Measurements from ENCODE around the gene FKBP5.
"Not testable (repeated sequence)": the region's sequence is repeated elsewhere in the genome, so short reads cannot be mapped to it uniquely, and the experiment has no call there.

FKBP5 gene

GRCh38 chr6:35688605-35689322, at the start of gene FKBP5:
Gene FKBP5 (minus strand): TSS chr6:35688915. CDS start chr6:35642824, 46,091 bp downstream.
- peak; percentile 93 to 94 for DNase-seq

- no peak for DNase-seq
These were observed 48.9 kb upstream of the FKBP5 start for GRCh38 chr6:35737413-35738211.

- no peak for DNase-seq
These were observed 48.3 kb upstream of the FKBP5 start, which contains the start of gene ARMC12 for GRCh38 chr6:35736982-35737412. Gene ARMC12 (plus strand): TSS chr6:35737032. CDS start chr6:35737109, 77 bp downstream.

GRCh38 chr6:35736253-35736894, 47.7 kb upstream of the FKBP5 start:
- DNase-seq, result peak; percentile 88 to 92

GRCh38 chr6:35735452-35735851, 46.7 kb upstream of the FKBP5 start:
- DNase-seq, result no peak

- DNase-seq, result not testable (repeated sequence)
These were observed 45.6 kb upstream of the FKBP5 start for GRCh38 chr6:35734319-35734718.

GRCh38 chr6:35733633-35734032, 44.9 kb upstream of the FKBP5 start:
- no peak for DNase-seq

GRCh38 chr6:35731736-35732532, 43.2 kb upstream of the FKBP5 start:
- peak; percentile 96 for DNase-seq

GRCh38 chr6:35731414-35731735, 42.7 kb upstream of the FKBP5 start:
- peak; percentile 97 to 98 for DNase-seq

- DNase-seq, result no peak
These were observed 42.2 kb upstream of the FKBP5 start for GRCh38 chr6:35730745-35731413.

GRCh38 chr6:35729722-35730121, 41.0 kb upstream of the FKBP5 start:
- DNase-seq, result no peak

GRCh38 chr6:35728683-35729678, 40.3 kb upstream of the FKBP5 start:
- DNase-seq, result peak in 1 of 2 experiments; percentile 44

- peak; percentile 78 to 85 for DNase-seq
These were observed 39.4 kb upstream of the FKBP5 start for GRCh38 chr6:35727935-35728682.

GRCh38 chr6:35727231-35727934, 38.7 kb upstream of the FKBP5 start:
- peak; percentile 51 to 59 for DNase-seq

- peak in 1 of 2 experiments; percentile 43 for DNase-seq
These were observed 37.2 kb upstream of the FKBP5 start for GRCh38 chr6:35725721-35726438.

- DNase-seq, result no peak
These were observed 36.5 kb upstream of the FKBP5 start for GRCh38 chr6:35725081-35725708.

- DNase-seq, result no peak
These were observed 35.8 kb upstream of the FKBP5 start for GRCh38 chr6:35724471-35724870.

- no peak for DNase-seq
These were observed 35.3 kb upstream of the FKBP5 start for GRCh38 chr6:35724059-35724458.
